Measurements from ENCODE around the gene MPC2. TPM values are rescaled to one million over a fixed set of nuclear protein-coding genes. Genes with fewer than 3 reads are reported as not detected.

The MPC2 gene
- total RNA-seq, 2 donors from 2014 or later = 78.9 to 169 TPM

GRCh38 chr1:167924543-167925231 is 12.2 kb downstream of the MPC2 start:
- Histone ChIP-seq H3K27me3 (replicated peaks; ENCODE audit: insufficient read depth) (no peaks in the 10 kb centered on the region), H3K4me3 (no peak overlapping the region), H3K4me1 (replicated peaks) (peaks cover 12% of the 10 kb centered on the region), H3K27ac (no peak overlapping the region), H3K9me3 (no peaks in the 10 kb centered on the region), H3K36me3 (no peaks in the 10 kb centered on the region)
- TF ChIP-seq CTCF (IDR thresholded peaks at IDR 0.05) = no peak
- no peak for TF ChIP-seq POLR2AphosphoS5 (IDR thresholded peaks at IDR 0.05)
- no peak for TF ChIP-seq POLR2A (IDR thresholded peaks at IDR 0.05)
- intact Hi-C loops (cut with DNase I) = no loop called here
- DNase-seq (ENCODE audit: low spot score) = no peak
- WGBS = 83% methylated on average over 2 of the region's 2 CpGs

- DNase-seq (ENCODE audit: low spot score) = no peak
- no peaks in the 10 kb centered on the region for H3K27me3 ChIP-seq (replicated peaks; ENCODE audit: insufficient read depth)
- H3K27ac ChIP-seq = no peak overlapping the region
- 98% methylated on average over 2 of the region's 2 CpGs for WGBS
- H3K9me3 ChIP-seq = no peaks in the 10 kb centered on the region
- TF ChIP-seq CTCF (IDR thresholded peaks at IDR 0.05) (no peak), POLR2AphosphoS5 (IDR thresholded peaks at IDR 0.05) (no peak)
- no peaks in the 10 kb centered on the region for H3K36me3 ChIP-seq
- intact Hi-C loops (cut with DNase I) = no loop called here
- no peak overlapping the region for H3K4me3 ChIP-seq
- H3K4me1 ChIP-seq (replicated peaks) = peaks cover 15% of the 10 kb centered on the region
These were observed 12.8 kb downstream of the MPC2 start for GRCh38 chr1:167924102-167924501.

- WGBS = 77% methylated on average over 3 of the region's 3 CpGs
- no peak for DNase-seq (ENCODE audit: low spot score)
- TF ChIP-seq POLR2AphosphoS5 (IDR thresholded peaks at IDR 0.05) (no peak), POLR2A (IDR thresholded peaks at IDR 0.05) (no peak)
- Histone ChIP-seq H3K4me1 (replicated peaks) (peaks cover 15% of the 10 kb centered on the region), H3K9me3 (no peaks in the 10 kb centered on the region), H3K27me3 (replicated peaks; ENCODE audit: insufficient read depth) (no peaks in the 10 kb centered on the region), H3K36me3 (no peaks in the 10 kb centered on the region), H3K27ac (no peak overlapping the region), H3K4me3 (no peak overlapping the region)
- intact Hi-C loops (cut with DNase I) = no loop called here
These were observed 13.4 kb downstream of the MPC2 start for GRCh38 chr1:167923324-167924056.

GRCh38 chr1:167922611-167923074 is 14.2 kb downstream of the MPC2 start:
- Histone ChIP-seq H3K9me3 (no peaks in the 10 kb centered on the region), H3K27ac (no peak overlapping the region), H3K4me1 (replicated peaks) (peaks cover 15% of the 10 kb centered on the region), H3K36me3 (no peaks in the 10 kb centered on the region), H3K27me3 (replicated peaks; ENCODE audit: insufficient read depth) (no peaks in the 10 kb centered on the region), H3K4me3 (no peak overlapping the region)
- no peak for DNase-seq (ENCODE audit: low spot score)
- intact Hi-C loops (cut with DNase I) = no loop called here
- TF ChIP-seq POLR2A (IDR thresholded peaks at IDR 0.05) (no peak), POLR2AphosphoS5 (IDR thresholded peaks at IDR 0.05) (no peak), CTCF (IDR thresholded peaks at IDR 0.05) (no peak)
- 43% methylated on average over 1 of the region's 1 CpG for WGBS

- TF ChIP-seq POLR2AphosphoS5 (IDR thresholded peaks at IDR 0.05) (no peak), CTCF (IDR thresholded peaks at IDR 0.05) (no peak), POLR2A (IDR thresholded peaks at IDR 0.05) (no peak)
- H3K9me3 ChIP-seq = no peaks in the 10 kb centered on the region
- DNase-seq (ENCODE audit: low spot score) = no peak
- H3K27me3 ChIP-seq (replicated peaks; ENCODE audit: insufficient read depth) = no peaks in the 10 kb centered on the region
- intact Hi-C loops (cut with DNase I) = no loop called here
- H3K4me3 ChIP-seq = no peak overlapping the region
- H3K4me1 ChIP-seq (replicated peaks) = peaks cover 15% of the 10 kb centered on the region
- H3K36me3 ChIP-seq = no peaks in the 10 kb centered on the region
- H3K27ac ChIP-seq = no peak overlapping the region
These were observed 14.8 kb downstream of the MPC2 start for GRCh38 chr1:167922023-167922422.
